WTC11 (cell line): Measurements from ENCODE around the gene LLGL1.

Experiments
- ATF1 ChIP-seq: sonication (generic); formaldehyde crosslinking; IDR thresholded peaks from 2 replicates; pipeline ENCODE4 v1.8.1; 2023; ENCODE audit warnings: mild to moderate bottlenecking, moderate library complexity, missing genetic modification reagents
- CREB1 ChIP-seq: sonication (generic); formaldehyde crosslinking; IDR thresholded peaks from 2 replicates; pipeline ENCODE4 v1.8.0; 2023; ENCODE audit warnings: mild to moderate bottlenecking, missing genetic modification reagents
- ETV6 ChIP-seq: sonication (generic); formaldehyde crosslinking; IDR thresholded peaks from 2 replicates; pipeline ENCODE4 v1.8.1; 2022; ENCODE audit warnings: mild to moderate bottlenecking, missing genetic modification reagents
- MYBL2 ChIP-seq: sonication (generic); formaldehyde crosslinking; IDR thresholded peaks from 2 replicates; pipeline ENCODE4 v1.8.1; 2023; ENCODE audit warnings: mild to moderate bottlenecking, moderate library complexity, missing genetic modification reagents
- NR2C2 ChIP-seq: sonication (generic); formaldehyde crosslinking; IDR thresholded peaks from 2 replicates; pipeline ENCODE4 v1.8.0; 2022; ENCODE audit warnings: mild to moderate bottlenecking, missing genetic modification reagents
- SP1 ChIP-seq: sonication (generic); formaldehyde crosslinking; conservative IDR thresholded peaks from 2 replicates; pipeline ENCODE4 v1.8.1; 2022; ENCODE audit warnings: missing genetic modification reagents
- TCF7 ChIP-seq: sonication (generic); formaldehyde crosslinking; IDR thresholded peaks from 2 replicates; pipeline ENCODE4 v1.8.0; 2022; ENCODE audit warnings: mild to moderate bottlenecking, low read depth, missing genetic modification reagents, moderate library complexity
- TF ChIP-seq, protein P1 (sequence below): fragments of 200-600 bp; IDR thresholded peaks from 2 replicates; pipeline ENCODE4 v1.8.0; 2022; ENCODE audit warnings: antibody characterized with exemption
- TF ChIP-seq, protein P2 (sequence below): sonication (generic); formaldehyde crosslinking; IDR thresholded peaks from 2 replicates; pipeline ENCODE4 v1.8.1; 2023; ENCODE audit warnings: mild to moderate bottlenecking, moderate library complexity, missing genetic modification reagents
- TF ChIP-seq, protein P3 (sequence below): sonication (generic); formaldehyde crosslinking; IDR thresholded peaks from 2 replicates; pipeline ENCODE4 v1.8.1; 2022; ENCODE audit warnings: mild to moderate bottlenecking, moderate library complexity, missing genetic modification reagents
- TF ChIP-seq, protein P4 (sequence below): sonication (generic); formaldehyde crosslinking; IDR thresholded peaks from 2 replicates; pipeline ENCODE4 v1.8.0; 2023; ENCODE audit warnings: missing genetic modification reagents, mild to moderate bottlenecking, borderline replicate concordance
- TF ChIP-seq, protein P5 (sequence below): sonication (generic); formaldehyde crosslinking; IDR thresholded peaks from 2 replicates; pipeline ENCODE4 v1.8.0; 2023; ENCODE audit warnings: missing genetic modification reagents
- TF ChIP-seq, protein P6 (sequence below): sonication (generic); formaldehyde crosslinking; IDR thresholded peaks from 2 replicates; pipeline ENCODE4 v1.8.1; 2023; ENCODE audit warnings: mild to moderate bottlenecking, missing genetic modification reagents, moderate library complexity

DNA sequence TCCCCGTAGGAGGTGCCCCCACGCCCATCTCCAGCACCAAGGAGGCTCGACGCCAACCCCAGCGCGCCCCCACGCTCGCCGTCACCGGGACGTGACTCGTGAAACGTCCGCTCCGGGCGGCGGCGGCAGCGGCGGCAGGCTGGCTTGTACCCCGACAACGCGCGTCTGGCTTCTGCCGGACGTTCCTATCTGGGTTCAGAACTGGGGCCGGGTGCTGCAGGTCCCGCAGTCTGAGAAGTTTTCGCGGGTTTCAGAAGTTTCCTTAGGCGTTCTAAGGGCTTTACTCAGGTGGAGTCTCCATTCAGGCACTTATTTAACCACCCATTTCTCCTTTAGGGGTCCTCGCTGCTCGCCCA, 42.5 kb upstream of the LLGL1 start:
- TF ChIP-seq, protein P1, sequence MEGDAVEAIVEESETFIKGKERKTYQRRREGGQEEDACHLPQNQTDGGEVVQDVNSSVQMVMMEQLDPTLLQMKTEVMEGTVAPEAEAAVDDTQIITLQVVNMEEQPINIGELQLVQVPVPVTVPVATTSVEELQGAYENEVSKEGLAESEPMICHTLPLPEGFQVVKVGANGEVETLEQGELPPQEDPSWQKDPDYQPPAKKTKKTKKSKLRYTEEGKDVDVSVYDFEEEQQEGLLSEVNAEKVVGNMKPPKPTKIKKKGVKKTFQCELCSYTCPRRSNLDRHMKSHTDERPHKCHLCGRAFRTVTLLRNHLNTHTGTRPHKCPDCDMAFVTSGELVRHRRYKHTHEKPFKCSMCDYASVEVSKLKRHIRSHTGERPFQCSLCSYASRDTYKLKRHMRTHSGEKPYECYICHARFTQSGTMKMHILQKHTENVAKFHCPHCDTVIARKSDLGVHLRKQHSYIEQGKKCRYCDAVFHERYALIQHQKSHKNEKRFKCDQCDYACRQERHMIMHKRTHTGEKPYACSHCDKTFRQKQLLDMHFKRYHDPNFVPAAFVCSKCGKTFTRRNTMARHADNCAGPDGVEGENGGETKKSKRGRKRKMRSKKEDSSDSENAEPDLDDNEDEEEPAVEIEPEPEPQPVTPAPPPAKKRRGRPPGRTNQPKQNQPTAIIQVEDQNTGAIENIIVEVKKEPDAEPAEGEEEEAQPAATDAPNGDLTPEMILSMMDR, result no peak
- TF ChIP-seq NR2C2 (CRISPR knock-in tag), result no peak
- TF ChIP-seq ATF1, result no peak
- TF ChIP-seq, protein P2, sequence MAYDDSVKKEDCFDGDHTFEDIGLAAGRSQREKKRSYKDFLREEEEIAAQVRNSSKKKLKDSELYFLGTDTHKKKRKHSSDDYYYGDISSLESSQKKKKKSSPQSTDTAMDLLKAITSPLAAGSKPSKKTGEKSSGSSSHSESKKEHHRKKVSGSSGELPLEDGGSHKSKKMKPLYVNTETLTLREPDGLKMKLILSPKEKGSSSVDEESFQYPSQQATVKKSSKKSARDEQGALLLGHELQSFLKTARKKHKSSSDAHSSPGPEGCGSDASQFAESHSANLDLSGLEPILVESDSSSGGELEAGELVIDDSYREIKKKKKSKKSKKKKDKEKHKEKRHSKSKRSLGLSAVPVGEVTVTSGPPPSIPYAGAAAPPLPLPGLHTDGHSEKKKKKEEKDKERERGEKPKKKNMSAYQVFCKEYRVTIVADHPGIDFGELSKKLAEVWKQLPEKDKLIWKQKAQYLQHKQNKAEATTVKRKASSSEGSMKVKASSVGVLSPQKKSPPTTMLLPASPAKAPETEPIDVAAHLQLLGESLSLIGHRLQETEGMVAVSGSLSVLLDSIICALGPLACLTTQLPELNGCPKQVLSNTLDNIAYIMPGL, result peak; percentile 38; the same call in 1 of the 2 replicates
- TF ChIP-seq, protein P3, sequence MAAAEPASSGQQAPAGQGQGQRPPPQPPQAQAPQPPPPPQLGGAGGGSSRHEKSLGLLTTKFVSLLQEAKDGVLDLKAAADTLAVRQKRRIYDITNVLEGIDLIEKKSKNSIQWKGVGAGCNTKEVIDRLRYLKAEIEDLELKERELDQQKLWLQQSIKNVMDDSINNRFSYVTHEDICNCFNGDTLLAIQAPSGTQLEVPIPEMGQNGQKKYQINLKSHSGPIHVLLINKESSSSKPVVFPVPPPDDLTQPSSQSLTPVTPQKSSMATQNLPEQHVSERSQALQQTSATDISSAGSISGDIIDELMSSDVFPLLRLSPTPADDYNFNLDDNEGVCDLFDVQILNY (CRISPR knock-in tag), result no peak
- no peak for TF ChIP-seq SP1 (CRISPR knock-in tag)
- no peak for TF ChIP-seq MYBL2
- TF ChIP-seq, protein P4, sequence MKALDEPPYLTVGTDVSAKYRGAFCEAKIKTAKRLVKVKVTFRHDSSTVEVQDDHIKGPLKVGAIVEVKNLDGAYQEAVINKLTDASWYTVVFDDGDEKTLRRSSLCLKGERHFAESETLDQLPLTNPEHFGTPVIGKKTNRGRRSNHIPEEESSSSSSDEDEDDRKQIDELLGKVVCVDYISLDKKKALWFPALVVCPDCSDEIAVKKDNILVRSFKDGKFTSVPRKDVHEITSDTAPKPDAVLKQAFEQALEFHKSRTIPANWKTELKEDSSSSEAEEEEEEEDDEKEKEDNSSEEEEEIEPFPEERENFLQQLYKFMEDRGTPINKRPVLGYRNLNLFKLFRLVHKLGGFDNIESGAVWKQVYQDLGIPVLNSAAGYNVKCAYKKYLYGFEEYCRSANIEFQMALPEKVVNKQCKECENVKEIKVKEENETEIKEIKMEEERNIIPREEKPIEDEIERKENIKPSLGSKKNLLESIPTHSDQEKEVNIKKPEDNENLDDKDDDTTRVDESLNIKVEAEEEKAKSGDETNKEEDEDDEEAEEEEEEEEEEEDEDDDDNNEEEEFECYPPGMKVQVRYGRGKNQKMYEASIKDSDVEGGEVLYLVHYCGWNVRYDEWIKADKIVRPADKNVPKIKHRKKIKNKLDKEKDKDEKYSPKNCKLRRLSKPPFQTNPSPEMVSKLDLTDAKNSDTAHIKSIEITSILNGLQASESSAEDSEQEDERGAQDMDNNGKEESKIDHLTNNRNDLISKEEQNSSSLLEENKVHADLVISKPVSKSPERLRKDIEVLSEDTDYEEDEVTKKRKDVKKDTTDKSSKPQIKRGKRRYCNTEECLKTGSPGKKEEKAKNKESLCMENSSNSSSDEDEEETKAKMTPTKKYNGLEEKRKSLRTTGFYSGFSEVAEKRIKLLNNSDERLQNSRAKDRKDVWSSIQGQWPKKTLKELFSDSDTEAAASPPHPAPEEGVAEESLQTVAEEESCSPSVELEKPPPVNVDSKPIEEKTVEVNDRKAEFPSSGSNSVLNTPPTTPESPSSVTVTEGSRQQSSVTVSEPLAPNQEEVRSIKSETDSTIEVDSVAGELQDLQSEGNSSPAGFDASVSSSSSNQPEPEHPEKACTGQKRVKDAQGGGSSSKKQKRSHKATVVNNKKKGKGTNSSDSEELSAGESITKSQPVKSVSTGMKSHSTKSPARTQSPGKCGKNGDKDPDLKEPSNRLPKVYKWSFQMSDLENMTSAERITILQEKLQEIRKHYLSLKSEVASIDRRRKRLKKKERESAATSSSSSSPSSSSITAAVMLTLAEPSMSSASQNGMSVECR, result 0 out of 2 replicates have a peak, but pooled peaks have one; percentile 43
- 0 out of 2 replicates have a peak, but pooled peaks have one; percentile 10 for TF ChIP-seq ETV6 (CRISPR knock-in tag)
- TF ChIP-seq, protein P5, sequence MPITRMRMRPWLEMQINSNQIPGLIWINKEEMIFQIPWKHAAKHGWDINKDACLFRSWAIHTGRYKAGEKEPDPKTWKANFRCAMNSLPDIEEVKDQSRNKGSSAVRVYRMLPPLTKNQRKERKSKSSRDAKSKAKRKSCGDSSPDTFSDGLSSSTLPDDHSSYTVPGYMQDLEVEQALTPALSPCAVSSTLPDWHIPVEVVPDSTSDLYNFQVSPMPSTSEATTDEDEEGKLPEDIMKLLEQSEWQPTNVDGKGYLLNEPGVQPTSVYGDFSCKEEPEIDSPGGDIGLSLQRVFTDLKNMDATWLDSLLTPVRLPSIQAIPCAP (CRISPR knock-in tag), result no peak
- TF ChIP-seq TCF7, result no peak
- TF ChIP-seq, protein P6, sequence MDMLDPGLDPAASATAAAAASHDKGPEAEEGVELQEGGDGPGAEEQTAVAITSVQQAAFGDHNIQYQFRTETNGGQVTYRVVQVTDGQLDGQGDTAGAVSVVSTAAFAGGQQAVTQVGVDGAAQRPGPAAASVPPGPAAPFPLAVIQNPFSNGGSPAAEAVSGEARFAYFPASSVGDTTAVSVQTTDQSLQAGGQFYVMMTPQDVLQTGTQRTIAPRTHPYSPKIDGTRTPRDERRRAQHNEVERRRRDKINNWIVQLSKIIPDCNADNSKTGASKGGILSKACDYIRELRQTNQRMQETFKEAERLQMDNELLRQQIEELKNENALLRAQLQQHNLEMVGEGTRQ (CRISPR knock-in tag), result no peak; the same call in 1 of the 2 replicates
- no peak for TF ChIP-seq CREB1
